Epithelial cell of proximal tubule (primary cell): ENCODE results near the gene PMEL. TPM values are rescaled to one million over a fixed set of nuclear protein-coding genes. Genes with fewer than 3 reads are reported as not detected.

Source experiments
- DNase-seq: peaks from one replicate; pipeline ENCODE4 v3.0.0-alpha.2; 2011; ENCODE audit warnings: low read depth
- H3K4me3 ChIP-seq: 2 replicates; pipeline ENCODE4 v1.5.1; 2011; ENCODE audit warnings: low read depth, mild to moderate bottlenecking, low read length
- total RNA-seq: library from RNA; depleted of rRNA; stranded (reverse); fragments of >200 nt; gene quantifications from 2 replicates; pipeline ENCODE4 v1.2.3, GENCODE V29; 2015
- TF ChIP-seq, protein P1 (sequence below): conservative IDR thresholded peaks from 2 replicates; pipeline ENCODE4 v1.5.1; 2012; ENCODE audit warnings: low read depth, mild to moderate bottlenecking, low read length

PMEL gene
- total RNA-seq, 1 donor from 2014 or later, result 3.7 TPM

DNA sequence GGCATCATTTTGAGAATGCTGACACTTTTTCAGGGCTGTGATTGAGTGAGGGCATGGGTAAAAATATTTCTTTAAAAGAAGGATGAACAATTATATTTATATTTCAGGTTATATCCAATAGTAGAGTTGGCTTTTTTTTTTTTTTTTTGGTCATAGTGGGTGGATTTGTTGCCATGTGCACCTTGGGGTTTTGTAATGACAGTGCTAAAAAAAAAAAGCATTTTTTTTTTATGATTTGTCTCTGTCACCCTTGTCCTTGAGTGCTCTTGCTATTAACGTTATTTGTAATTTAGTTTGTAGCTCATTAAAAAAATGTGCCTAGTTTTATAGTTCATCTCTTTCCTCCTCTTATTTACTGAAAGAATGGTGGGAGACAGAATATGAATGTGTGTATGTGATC lies 6.6 kb upstream of the PMEL start:
- peak overlapping the region; percentile 59 for H3K4me3 ChIP-seq
- TF ChIP-seq, protein P1, sequence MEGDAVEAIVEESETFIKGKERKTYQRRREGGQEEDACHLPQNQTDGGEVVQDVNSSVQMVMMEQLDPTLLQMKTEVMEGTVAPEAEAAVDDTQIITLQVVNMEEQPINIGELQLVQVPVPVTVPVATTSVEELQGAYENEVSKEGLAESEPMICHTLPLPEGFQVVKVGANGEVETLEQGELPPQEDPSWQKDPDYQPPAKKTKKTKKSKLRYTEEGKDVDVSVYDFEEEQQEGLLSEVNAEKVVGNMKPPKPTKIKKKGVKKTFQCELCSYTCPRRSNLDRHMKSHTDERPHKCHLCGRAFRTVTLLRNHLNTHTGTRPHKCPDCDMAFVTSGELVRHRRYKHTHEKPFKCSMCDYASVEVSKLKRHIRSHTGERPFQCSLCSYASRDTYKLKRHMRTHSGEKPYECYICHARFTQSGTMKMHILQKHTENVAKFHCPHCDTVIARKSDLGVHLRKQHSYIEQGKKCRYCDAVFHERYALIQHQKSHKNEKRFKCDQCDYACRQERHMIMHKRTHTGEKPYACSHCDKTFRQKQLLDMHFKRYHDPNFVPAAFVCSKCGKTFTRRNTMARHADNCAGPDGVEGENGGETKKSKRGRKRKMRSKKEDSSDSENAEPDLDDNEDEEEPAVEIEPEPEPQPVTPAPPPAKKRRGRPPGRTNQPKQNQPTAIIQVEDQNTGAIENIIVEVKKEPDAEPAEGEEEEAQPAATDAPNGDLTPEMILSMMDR, result no peak
- DNase-seq, result no peak

DNA sequence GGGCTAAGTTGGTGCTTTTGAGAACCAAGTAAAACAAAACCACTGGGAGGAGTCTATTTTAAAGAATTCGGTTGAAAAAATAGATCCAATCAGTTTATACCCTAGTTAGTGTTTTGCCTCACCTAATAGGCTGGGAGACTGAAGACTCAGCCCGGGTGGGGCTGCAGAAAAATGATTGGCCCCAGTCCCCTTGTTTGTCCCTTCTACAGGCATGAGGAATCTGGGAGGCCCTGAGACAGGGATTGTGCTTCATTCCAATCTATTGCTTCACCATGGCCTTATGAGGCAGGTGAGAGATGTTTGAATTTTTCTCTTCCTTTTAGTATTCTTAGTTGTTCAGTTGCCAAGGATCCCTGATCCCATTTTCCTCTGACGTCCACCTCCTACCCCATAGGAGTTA lies 6.2 kb upstream of the PMEL start:
- no peak overlapping the region for H3K4me3 ChIP-seq
- TF ChIP-seq, protein P1, result no peak
- no peak for DNase-seq

DNA sequence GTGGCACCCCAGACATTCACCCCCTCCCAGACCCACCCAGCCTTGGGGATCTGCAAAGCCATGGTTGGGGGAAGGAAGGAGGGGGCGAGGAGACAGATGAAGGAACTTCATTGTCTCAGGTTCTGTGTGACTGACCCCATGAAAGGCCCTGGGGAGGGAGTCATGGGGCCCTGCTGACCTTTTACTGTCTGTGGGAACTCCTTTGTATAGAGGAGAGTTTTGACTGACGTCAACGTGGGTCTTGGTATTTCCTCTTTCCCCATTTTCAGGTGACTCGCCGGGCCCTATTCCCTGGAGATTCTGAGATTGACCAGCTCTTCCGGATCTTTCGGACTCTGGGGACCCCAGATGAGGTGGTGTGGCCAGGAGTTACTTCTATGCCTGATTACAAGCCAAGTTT lies 4.9 kb upstream of the PMEL start:
- no peak overlapping the region for H3K4me3 ChIP-seq
- TF ChIP-seq, protein P1, result no peak
- DNase-seq, result no peak

DNA sequence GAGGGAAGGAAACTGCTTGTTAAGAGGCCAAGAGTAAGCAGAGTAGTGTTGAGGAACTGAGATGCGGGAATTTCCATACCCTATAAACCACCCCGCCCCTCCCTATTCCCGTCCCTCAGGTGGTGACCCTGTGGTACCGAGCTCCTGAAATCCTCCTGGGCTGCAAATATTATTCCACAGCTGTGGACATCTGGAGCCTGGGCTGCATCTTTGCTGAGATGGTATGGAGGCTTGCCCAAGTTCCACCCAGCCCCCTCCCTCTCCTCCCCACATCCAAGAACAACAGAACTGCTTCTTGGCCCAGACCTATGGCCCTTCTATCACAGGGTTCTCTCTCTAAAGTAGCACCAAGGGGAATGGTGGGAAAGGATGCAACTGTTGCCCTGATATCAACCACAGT lies 3.5 kb upstream of the PMEL start:
- TF ChIP-seq, protein P1, result no peak

DNA sequence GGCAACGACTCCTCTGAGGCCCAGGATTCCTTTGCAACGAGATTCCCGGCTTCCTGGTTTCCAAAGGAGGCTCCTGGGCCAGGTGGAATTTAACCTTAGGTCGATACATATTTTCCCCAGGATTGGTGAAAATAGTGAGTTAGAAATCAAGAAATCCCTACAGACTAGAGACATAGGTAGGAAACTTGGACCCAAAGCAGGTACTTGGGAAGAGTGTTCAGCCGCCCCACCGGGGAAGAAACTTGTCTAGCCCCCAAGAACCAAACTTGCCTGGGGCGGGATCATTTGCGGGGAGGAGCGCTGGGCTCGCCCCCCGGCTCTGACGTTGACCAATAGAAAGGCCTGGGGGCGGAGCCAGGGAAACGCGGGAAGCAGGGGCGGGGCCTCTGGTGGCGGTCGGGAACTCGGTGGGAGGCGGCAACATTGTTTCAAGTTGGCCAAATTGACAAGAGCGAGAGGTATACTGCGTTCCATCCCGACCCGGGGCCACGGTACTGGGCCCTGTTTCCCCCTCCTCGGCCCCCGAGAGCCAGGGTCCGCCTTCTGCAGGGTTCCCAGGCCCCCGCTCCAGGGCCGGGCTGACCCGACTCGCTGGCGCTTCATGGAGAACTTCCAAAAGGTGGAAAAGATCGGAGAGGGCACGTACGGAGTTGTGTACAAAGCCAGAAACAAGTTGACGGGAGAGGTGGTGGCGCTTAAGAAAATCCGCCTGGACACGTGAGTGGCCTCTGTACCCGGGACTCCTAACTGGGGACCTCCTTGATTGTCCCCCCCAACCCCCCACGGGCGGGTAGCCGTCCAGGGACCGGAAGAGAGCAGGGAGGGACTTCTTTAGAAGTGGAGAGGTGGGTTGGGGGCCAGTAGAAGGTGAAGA lies 803 bp upstream of the PMEL start, which contains the start of gene CDK2:
CDK2 (plus strand) TSS at position 423 of the 874 bp plus-strand sequence; CDS start at position 602, 179 bp downstream.
- TF ChIP-seq, protein P1, result no peak
- DNase-seq, result no peak
- H3K4me3 ChIP-seq, result peak within 1 kb of the TSS; percentile 64

More for the DNA sequence above, 3.5 kb upstream of the PMEL start:
- no peak for DNase-seq
- no peak overlapping the region for H3K4me3 ChIP-seq

DNA sequence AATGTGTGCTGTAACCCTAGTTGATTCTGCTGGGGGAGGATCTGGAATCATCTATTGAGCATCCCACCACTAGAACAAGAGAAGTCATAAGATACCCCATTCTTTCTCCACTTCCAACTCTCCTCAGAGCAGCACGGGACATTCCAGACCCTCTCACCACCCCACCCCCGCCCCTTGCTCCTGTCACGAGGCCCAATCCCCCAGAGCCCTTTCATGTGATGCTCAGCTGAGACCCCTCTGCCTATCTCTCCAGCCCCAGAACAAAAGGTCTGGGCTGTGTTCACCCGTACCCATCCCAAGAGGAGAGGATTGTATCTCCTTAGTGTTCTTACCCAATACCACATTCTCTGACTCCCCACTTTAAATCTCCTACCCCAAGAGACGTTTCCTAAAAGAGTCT lies 602 bp downstream of the PMEL start:
- H3K4me3 ChIP-seq, result no peak overlapping the region
- TF ChIP-seq, protein P1, result no peak
- DNase-seq, result no peak

DNA sequence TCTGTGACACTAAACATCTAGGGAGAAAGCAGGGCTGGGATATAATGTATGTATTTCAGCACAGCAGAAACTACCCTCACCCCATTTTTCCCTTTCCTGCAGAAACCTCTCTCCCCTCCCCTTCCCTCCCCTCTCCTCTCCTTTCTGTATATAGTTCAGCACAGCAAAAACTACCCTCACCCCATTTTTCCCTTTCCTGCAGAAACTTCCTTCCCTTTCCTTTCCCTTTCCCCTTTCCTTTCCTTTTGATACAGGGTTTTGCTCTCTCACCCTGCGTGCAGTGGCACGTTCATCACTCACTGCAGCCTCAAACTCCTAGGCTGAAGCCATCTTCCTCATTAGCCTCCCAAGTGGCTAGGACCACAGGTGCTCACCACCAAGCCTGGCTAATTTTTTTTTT lies 2.1 kb downstream of the PMEL start:
- TF ChIP-seq, protein P1, result no peak
- H3K4me3 ChIP-seq, result no peak overlapping the region
- DNase-seq, result no peak
